Tibial nerve (tissue), 4 donors: Measurements from ENCODE around the gene MGMT. TPM values are rescaled to one million over a fixed set of nuclear protein-coding genes. Genes with fewer than 3 reads are reported as not detected.

ENCODE experiments used
- DNase-seq, 2 donors: peaks; one replicate each; pipeline ENCODE4 v3.0.0-alpha.2; 2019; ENCODE audit warnings: low spot score in 2 of 2
- H3K27ac ChIP-seq, 4 donors: fragments of 200-600 bp; sonication (generic) in 3 of 4; one replicate each; pipeline ENCODE4 v1.5.1; 2017 to 2019; ENCODE audit warnings: mild to moderate bottlenecking in 1 of 4
- H3K27me3 ChIP-seq, 2 donors: fragments of 200-600 bp; sonication (generic) in 1 of 2; one replicate each; pipeline versions ENCODE4 v1.5.1 to v1.6.0; 2017 to 2019
- H3K36me3 ChIP-seq, 3 donors: fragments of 200-600 bp; sonication (generic); one replicate each; pipeline ENCODE4 v1.5.1; 2018 to 2019
- H3K4me1 ChIP-seq, 4 donors: fragments of 200-600 bp; sonication (generic) in 3 of 4; one replicate each; pipeline ENCODE4 v1.5.1; 2017 to 2019
- H3K4me3 ChIP-seq, 4 donors: fragments of 200-600 bp; sonication (generic) in 3 of 4; one replicate each; pipeline ENCODE4 v1.5.1; 2017 to 2019; ENCODE audit warnings: mild to moderate bottlenecking in 1 of 4, moderate library complexity in 1 of 4
- H3K9me3 ChIP-seq, 4 donors: fragments of 200-600 bp; sonication (generic) in 3 of 4; one replicate each; pipeline ENCODE4 v1.5.1; 2017 to 2019
- EP300 ChIP-seq, 2 donors: sonication (generic); formaldehyde crosslinking; IDR thresholded peaks; one replicate each; pipeline ENCODE4 v1.6.1; 2017; ENCODE audit warnings: antibody characterized with exemption in 2 of 2, mild to moderate bottlenecking in 1 of 2
- POLR2A ChIP-seq, 2 donors: fragments of 450-650 bp; IDR thresholded peaks; one replicate each; pipeline ENCODE4 v1.6.1; 2017; ENCODE audit warnings: antibody characterized with exemption in 2 of 2, mild to moderate bottlenecking in 2 of 2, moderate library complexity in 2 of 2
- WGBS, 2 donors: methylation state at CpG; one replicate each; pipeline ENCODE4 v1.1.5; 2018; 5-methylcytosine and 5-hydroxymethylcytosine counted together
- total RNA-seq, 4 donors: library from RNA; depleted of rRNA; stranded (reverse); fragments of >200 nt; gene quantifications; one replicate each; pipeline ENCODE4 v1.1.0, GENCODE V29; 2016
- TF ChIP-seq, protein P1 (sequence below), 5 experiments: fragments of 200-600 bp in 3 of 5; fragments of 450-650 bp in 2 of 5; sonication (generic) in 3 of 5; IDR thresholded peaks; one replicate each; pipeline ENCODE4 v1.5.1; 2016 to 2019; ENCODE audit warnings: antibody characterized with exemption in 5 of 5, mild to moderate bottlenecking in 3 of 5, moderate library complexity in 2 of 5

Gene MGMT
- total RNA-seq, 4 donors from 2014 or later: 26.1 to 39.1 (median 33.7) TPM

DNA sequence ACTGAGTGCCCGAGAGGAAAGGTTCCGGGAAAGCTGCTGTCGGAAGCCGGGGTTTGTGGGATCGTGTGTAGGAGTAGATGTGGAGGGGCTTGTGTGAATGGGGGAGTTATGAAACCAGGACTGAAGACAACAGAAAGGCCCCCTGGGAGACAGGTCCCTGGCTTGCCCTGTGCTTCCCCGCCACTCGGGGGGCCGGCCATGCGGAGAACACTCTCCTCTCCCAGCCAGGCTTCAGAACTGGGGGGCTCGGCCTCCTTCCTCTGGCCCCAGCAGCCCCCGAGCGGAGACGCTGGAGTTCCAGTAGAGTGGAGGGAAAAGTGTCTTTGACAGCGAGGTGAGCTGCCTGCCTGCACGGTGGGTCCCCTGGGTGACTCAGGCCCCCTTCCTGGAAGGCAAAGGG is 185.0 kb downstream of the MGMT start:
- WGBS, 2 donors: 93 to 96% methylated on average over 15 of the region's 15 CpGs
- TF ChIP-seq, protein P1, sequence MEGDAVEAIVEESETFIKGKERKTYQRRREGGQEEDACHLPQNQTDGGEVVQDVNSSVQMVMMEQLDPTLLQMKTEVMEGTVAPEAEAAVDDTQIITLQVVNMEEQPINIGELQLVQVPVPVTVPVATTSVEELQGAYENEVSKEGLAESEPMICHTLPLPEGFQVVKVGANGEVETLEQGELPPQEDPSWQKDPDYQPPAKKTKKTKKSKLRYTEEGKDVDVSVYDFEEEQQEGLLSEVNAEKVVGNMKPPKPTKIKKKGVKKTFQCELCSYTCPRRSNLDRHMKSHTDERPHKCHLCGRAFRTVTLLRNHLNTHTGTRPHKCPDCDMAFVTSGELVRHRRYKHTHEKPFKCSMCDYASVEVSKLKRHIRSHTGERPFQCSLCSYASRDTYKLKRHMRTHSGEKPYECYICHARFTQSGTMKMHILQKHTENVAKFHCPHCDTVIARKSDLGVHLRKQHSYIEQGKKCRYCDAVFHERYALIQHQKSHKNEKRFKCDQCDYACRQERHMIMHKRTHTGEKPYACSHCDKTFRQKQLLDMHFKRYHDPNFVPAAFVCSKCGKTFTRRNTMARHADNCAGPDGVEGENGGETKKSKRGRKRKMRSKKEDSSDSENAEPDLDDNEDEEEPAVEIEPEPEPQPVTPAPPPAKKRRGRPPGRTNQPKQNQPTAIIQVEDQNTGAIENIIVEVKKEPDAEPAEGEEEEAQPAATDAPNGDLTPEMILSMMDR (IDR thresholded peaks at IDR 0.05): no peak
- no peak for TF ChIP-seq EP300 (IDR thresholded peaks at IDR 0.05)
- no peak for TF ChIP-seq POLR2A (IDR thresholded peaks at IDR 0.05)
- no peak for DNase-seq
- Histone ChIP-seq H3K27me3 (no peaks in the 10 kb centered on the region), H3K4me3 (no peak overlapping the region), H3K36me3 (peaks cover 0 to 23% (median 0%) of the 10 kb centered on the region in 3 donors), H3K9me3 (no peaks in the 10 kb centered on the region), H3K27ac (no peak overlapping the region), H3K4me1 (no peaks in the 10 kb centered on the region)

DNA sequence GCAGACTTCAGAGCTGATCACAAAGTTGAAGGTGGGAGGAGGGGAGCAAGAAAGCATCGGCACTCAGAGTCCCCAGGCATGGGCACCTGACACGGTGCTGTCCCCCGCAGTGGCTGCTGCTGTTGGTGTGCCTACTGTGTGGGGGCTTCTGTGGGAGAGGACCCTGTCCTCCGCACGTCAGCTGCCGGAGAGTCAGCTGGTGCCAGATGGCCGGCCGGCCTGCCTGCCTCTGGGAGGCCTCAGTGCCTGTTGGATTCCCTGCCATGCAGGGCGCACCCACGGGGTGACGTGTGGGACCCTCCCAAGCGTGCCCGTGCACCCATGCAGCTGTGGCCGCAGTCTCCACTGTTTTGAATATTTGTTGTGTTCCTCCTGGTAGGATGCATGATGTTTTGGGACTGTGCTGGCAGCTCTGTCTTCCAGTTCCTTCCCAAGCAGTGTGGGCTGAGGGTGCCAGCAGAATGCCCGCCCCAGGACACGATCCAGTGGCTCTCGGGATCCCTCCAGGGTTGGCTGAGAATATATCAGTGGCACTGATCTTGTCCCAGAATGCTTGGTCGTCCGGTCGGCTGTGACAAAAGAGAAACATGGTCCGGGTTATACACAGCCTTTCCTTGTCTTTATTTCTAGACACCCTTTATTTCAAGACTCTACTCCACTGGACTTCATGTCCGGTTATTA is 185.6 kb downstream of the MGMT start:
- Histone ChIP-seq H3K27ac (no peak overlapping the region), H3K27me3 (no peaks in the 10 kb centered on the region), H3K9me3 (no peaks in the 10 kb centered on the region), H3K4me1 (no peaks in the 10 kb centered on the region), H3K4me3 (no peak overlapping the region), H3K36me3 (peaks cover 0 to 23% (median 0%) of the 10 kb centered on the region in 3 donors)
- no peak for DNase-seq
- WGBS, 2 donors: 81 to 87% methylated on average over 12 to 22 of the region's 22 CpGs
- TF ChIP-seq, protein P1 (IDR thresholded peaks at IDR 0.05): no peak
- TF ChIP-seq POLR2A (IDR thresholded peaks at IDR 0.05) (no peak), EP300 (IDR thresholded peaks at IDR 0.05) (no peak)

DNA sequence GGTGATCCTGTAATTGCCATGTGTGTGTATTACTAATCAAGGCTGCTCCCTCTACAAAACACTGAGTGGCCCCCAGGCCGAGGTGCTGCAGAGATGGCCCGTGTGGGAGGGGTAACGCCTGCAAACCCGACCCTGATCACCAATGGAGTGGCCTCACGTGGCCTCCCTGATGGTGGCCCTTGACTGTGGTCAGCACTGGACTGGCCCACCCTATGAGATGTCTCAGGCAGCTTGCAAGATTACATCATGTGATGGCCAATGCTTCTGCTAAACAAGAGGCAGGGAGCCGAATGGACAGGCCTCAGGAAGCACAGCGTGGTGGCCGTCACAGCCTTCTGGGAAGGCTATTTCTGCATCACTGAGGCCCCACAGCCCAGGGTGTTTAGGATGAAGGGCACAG is 186.4 kb downstream of the MGMT start:
- TF ChIP-seq EP300 (IDR thresholded peaks at IDR 0.05): no peak
- TF ChIP-seq, protein P1 (IDR thresholded peaks at IDR 0.05): no peak
- no peak for TF ChIP-seq POLR2A (IDR thresholded peaks at IDR 0.05)
- DNase-seq: no peak
- Histone ChIP-seq H3K4me1 (no peaks in the 10 kb centered on the region), H3K4me3 (no peak overlapping the region), H3K27ac (no peak overlapping the region), H3K36me3 (peaks cover 0 to 23% (median 0%) of the 10 kb centered on the region in 3 donors), H3K9me3 (no peaks in the 10 kb centered on the region), H3K27me3 (no peaks in the 10 kb centered on the region)
- 91% methylated on average over 8 of the region's 8 CpGs for WGBS, 2 donors

DNA sequence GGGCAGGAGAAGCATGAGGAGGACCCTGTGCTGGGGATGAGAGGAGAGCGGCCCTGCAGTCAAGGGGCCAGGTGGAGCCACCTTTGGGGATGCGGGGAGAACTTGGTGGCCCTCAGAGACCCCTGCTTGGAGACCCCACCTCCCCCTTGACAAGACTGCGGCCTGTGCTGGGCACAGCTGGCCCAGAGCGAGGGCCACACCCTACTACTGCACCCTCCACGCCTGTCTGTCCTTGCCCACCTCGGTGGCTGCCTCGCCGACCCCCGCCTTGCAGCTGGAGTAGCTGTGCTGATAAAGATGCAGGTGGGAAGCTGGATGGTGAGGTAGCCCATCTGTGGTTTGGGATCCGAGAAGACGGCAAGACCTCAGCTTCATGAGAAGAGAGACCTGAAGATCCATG is 186.8 kb downstream of the MGMT start:
- H3K4me3 ChIP-seq: no peak overlapping the region
- no peak for TF ChIP-seq EP300 (IDR thresholded peaks at IDR 0.05)
- TF ChIP-seq, protein P1 (IDR thresholded peaks at IDR 0.05): no peak
- no peak for TF ChIP-seq POLR2A (IDR thresholded peaks at IDR 0.05)
- H3K36me3 ChIP-seq: peaks cover 0 to 23% (median 0%) of the 10 kb centered on the region in 3 donors
- no peaks in the 10 kb centered on the region for H3K4me1 ChIP-seq
- no peaks in the 10 kb centered on the region for H3K9me3 ChIP-seq
- WGBS, 2 donors: 97 to 98% methylated on average over 10 to 11 of the region's 11 CpGs
- DNase-seq: no peak
- no peak overlapping the region for H3K27ac ChIP-seq
- no peaks in the 10 kb centered on the region for H3K27me3 ChIP-seq

DNA sequence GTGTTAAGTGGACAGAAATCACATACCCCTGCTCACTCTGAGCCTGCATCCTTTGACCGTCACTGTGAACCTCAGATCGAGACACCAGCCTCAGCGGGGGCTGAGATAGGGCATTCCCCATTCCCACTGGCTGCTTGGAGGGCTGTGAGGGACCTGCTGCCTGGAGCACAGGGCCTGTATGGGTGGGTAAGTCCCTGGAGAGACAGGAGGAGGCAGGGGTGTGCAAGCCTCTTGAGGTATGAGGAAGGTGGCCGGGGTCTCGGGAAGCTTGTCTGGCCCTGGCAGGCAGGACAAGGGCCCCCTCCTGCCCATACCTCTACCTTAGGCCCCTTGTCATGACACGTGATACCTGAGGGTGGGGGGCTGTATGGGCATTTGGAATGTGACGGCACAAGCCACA is 187.4 kb downstream of the MGMT start:
- H3K4me3 ChIP-seq: no peak overlapping the region
- DNase-seq: no peak
- no peaks in the 10 kb centered on the region for H3K9me3 ChIP-seq
- no peak for TF ChIP-seq POLR2A (IDR thresholded peaks at IDR 0.05)
- TF ChIP-seq, protein P1 (IDR thresholded peaks at IDR 0.05): no peak
- TF ChIP-seq EP300 (IDR thresholded peaks at IDR 0.05): no peak
- H3K36me3 ChIP-seq: peaks cover 0 to 23% (median 0%) of the 10 kb centered on the region in 3 donors
- no peaks in the 10 kb centered on the region for H3K4me1 ChIP-seq
- 93 to 95% methylated on average over 7 of the region's 7 CpGs for WGBS, 2 donors
- no peaks in the 10 kb centered on the region for H3K27me3 ChIP-seq
- no peak overlapping the region for H3K27ac ChIP-seq
